Measurements from ENCODE around the gene NAXD. TPM values are rescaled to one million over a fixed set of nuclear protein-coding genes. Genes with fewer than 3 reads are reported as not detected.

NAXD gene
- total and polyA plus RNA-seq, 2 of the 4 experiments (the other 2 are of a cell fraction), result 10.2 to 27.2 TPM

DNA sequence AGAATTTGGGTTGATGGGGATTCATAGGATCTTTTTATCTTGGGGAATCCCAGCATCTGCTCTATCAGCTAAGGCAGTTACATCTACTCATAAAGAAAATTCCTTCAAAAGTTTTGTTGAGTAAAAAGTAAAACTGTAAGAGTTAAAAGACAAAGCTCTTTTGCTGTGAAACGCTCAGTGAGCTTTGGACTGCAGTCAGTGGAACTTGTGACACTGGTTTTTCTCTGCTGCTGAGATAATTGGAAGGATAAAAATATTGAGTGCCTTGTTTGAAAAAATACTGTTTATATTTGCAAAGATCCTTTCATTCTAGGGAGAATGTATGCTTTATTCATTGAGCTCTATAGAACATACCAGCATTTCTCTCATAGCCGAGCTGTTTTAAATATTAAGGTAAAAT, 5.3 kb downstream of the NAXD start:
- Histone ChIP-seq H3K4me2 (ENCODE audit: low read depth, low read length) (no peak overlapping the region), H2BK20ac (ENCODE audit: low read depth, low read length) (no peak overlapping the region), H3K56ac (ENCODE audit: extremely low read depth, insufficient read depth, low read length) (no peak overlapping the region), H4K5ac (ENCODE audit: low read depth, low read length) (no peak overlapping the region), H3K27ac (ENCODE audit: insufficient read depth, low read length) (no peak overlapping the region), H2AK9ac (replicated peaks; ENCODE audit: low read depth, low read length, poor library complexity) (no peak overlapping the region), H2BK120ac (ENCODE audit: low read depth, low read length) (no peak overlapping the region), H3K9ac (ENCODE audit: low read depth, low read length) (no peak overlapping the region), H3K79me1 (ENCODE audit: low read depth in 1 of 2, low read length in 2 of 2) (peaks cover 17 to 82% of the 10 kb centered on the region in 2 experiments), H2BK15ac (ENCODE audit: low read depth, low read length) (no peak overlapping the region), H3K27me3 (ENCODE audit: control insufficient read depth, insufficient read depth, low read length) (no peaks in the 10 kb centered on the region), H3K4me1 (ENCODE audit: control insufficient read depth, insufficient read depth, low read length) (peaks cover 7% of the 10 kb centered on the region), H4K8ac (ENCODE audit: low read depth in 2 of 2, low read length in 2 of 2) (no peak overlapping the region), H2BK5ac (ENCODE audit: low read depth, low read length, poor library complexity, severe bottlenecking) (no peak overlapping the region), H3K9me3 (ENCODE audit: control insufficient read depth, insufficient read depth, low read length) (no peaks in the 10 kb centered on the region), H4K20me1 (ENCODE audit: insufficient read depth, low read length) (peaks cover 80% of the 10 kb centered on the region), H3K14ac (replicated peaks; ENCODE audit: low read depth, low read length) (no peak overlapping the region), H3K4ac (ENCODE audit: low read depth, low read length) (no peak overlapping the region), H3K36me3 (ENCODE audit: control insufficient read depth, insufficient read depth, low read length) (peaks cover 23% of the 10 kb centered on the region), H3K23ac (ENCODE audit: low read depth, low read length) (no peak overlapping the region), H2AFZ (replicated peaks; ENCODE audit: low read length, poor library complexity) (no peak overlapping the region), H3K18ac (ENCODE audit: low read depth, low read length) (no peak overlapping the region), H3K4me3 (ENCODE audit: insufficient read depth, low read depth, low read length) (no peak overlapping the region), H3K9me1 (ENCODE audit: insufficient read depth, low read length) (peaks cover 9% of the 10 kb centered on the region), H4K91ac (ENCODE audit: insufficient read depth, low read depth, low read length) (no peak overlapping the region), H2AK5ac (ENCODE audit: low read depth, low read length) (no peak overlapping the region)
- ATAC-seq (ENCODE audit: low read depth), result no peak
- BruUV-seq (replicated peaks), result no TSS peak
- intact Hi-C loops (cut with micrococcal nuclease), result loop anchor here (10.0 kb wide), 1 partner anchor 656 kb away; no protein-coding TSS in a partner anchor
- dilution Hi-C loops (cut with HindIII; ENCODE audit: low sequenced_read_pairs, unreplicated experiment), result no loop called here
- TF ChIP-seq RFX5 (IDR thresholded peaks at IDR 0.05; ENCODE audit: low read depth, low read length) (no peak), NFE2L2 (IDR thresholded peaks at IDR 0.05; ENCODE audit: low read depth, low read length) (no peak), BHLHE40 (IDR thresholded peaks at IDR 0.05; ENCODE audit: low read depth, low read length) (no peak), FOS (IDR thresholded peaks at IDR 0.05; ENCODE audit: low read depth, low read length) (no peak), RCOR1 (IDR thresholded peaks at IDR 0.05; ENCODE audit: insufficient replicate concordance, low read length) (no peak), POLR2A (IDR thresholded peaks at IDR 0.05; ENCODE audit: low read depth, low read length) (no peak), CHD1 (IDR thresholded peaks at IDR 0.05; ENCODE audit: low read depth, low read length) (no peak), RAD21 (IDR thresholded peaks at IDR 0.05; ENCODE audit: low read length) (no peak), MAZ (IDR thresholded peaks at IDR 0.05; ENCODE audit: borderline replicate concordance, low read depth, low read length) (no peak), SMC3 (IDR thresholded peaks at IDR 0.05; ENCODE audit: low read depth, low read length) (no peak)
- TF ChIP-seq, protein P1, sequence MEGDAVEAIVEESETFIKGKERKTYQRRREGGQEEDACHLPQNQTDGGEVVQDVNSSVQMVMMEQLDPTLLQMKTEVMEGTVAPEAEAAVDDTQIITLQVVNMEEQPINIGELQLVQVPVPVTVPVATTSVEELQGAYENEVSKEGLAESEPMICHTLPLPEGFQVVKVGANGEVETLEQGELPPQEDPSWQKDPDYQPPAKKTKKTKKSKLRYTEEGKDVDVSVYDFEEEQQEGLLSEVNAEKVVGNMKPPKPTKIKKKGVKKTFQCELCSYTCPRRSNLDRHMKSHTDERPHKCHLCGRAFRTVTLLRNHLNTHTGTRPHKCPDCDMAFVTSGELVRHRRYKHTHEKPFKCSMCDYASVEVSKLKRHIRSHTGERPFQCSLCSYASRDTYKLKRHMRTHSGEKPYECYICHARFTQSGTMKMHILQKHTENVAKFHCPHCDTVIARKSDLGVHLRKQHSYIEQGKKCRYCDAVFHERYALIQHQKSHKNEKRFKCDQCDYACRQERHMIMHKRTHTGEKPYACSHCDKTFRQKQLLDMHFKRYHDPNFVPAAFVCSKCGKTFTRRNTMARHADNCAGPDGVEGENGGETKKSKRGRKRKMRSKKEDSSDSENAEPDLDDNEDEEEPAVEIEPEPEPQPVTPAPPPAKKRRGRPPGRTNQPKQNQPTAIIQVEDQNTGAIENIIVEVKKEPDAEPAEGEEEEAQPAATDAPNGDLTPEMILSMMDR (conservative IDR thresholded peaks at IDR 0.05; ENCODE audit: low read depth, low read length), result no peak
- TF ChIP-seq, protein P2, sequence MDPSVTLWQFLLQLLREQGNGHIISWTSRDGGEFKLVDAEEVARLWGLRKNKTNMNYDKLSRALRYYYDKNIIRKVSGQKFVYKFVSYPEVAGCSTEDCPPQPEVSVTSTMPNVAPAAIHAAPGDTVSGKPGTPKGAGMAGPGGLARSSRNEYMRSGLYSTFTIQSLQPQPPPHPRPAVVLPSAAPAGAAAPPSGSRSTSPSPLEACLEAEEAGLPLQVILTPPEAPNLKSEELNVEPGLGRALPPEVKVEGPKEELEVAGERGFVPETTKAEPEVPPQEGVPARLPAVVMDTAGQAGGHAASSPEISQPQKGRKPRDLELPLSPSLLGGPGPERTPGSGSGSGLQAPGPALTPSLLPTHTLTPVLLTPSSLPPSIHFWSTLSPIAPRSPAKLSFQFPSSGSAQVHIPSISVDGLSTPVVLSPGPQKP (IDR thresholded peaks at IDR 0.05; ENCODE audit: borderline replicate concordance, low read depth, low read length), result no peak
- CTCF ChIA-PET, result no interaction called here
- POLR2A ChIA-PET (ENCODE audit: unreplicated experiment), result no interaction called here
- no peak for DNase-seq
- WGBS, 2 experiments (ENCODE audit: extremely low coverage in 2 of 2, insufficient read length in 1 of 2), result no CpG with 5 or more reads among the region's 2 CpGs
- in situ Hi-C loops (cut with MboI; ENCODE audit: low sequenced_read_pairs), result no loop called here
